ENCODE results near the gene OR4S2.

- TF ChIP-seq POLR2A (IDR thresholded peaks at IDR 0.05; ENCODE audit: low read depth, low read length) (no peak), POLR2AphosphoS5 (IDR thresholded peaks at IDR 0.05; ENCODE audit: insufficient read depth, low read depth, low read length) (no peak), CTCF (IDR thresholded peaks at IDR 0.05; ENCODE audit: extremely low read depth in 1 of 2, insufficient read depth in 1 of 2, low read depth in 1 of 2, low read length in 2 of 2) (no peak), EZH2 (IDR thresholded peaks at IDR 0.05; ENCODE audit: borderline replicate concordance, low read depth, low read length, severe bottlenecking) (no peak), MYC (IDR thresholded peaks at IDR 0.05; ENCODE audit: low read depth, low read length) (no peak), FOS (IDR thresholded peaks at IDR 0.05; ENCODE audit: borderline replicate concordance, insufficient read depth, low read length) (no peak), JUN (IDR thresholded peaks at IDR 0.05; ENCODE audit: borderline replicate concordance, insufficient read depth, insufficient read length, low read depth) (no peak), MAX (IDR thresholded peaks at IDR 0.05; ENCODE audit: insufficient read depth, insufficient read length) (no peak)
These were observed 13.8 kb downstream of the OR4S2 start, which contains the start of gene OR4C6 for GRCh38 chr11:55661901-55662300.

Measured in endothelial cell of umbilical vein (primary cell).